Keratinocyte (primary cell): ENCODE results near the gene IFITM5. TPM values are rescaled to one million over a fixed set of nuclear protein-coding genes. Genes with fewer than 3 reads are reported as not detected.

ENCODE experiments used
- DNase-seq: peaks from one replicate; pipeline ENCODE4 v3.0.0-alpha.2; 2011; ENCODE audit warnings: low read depth, missing footprints, low spot score
- FAIRE-seq: peaks from 2 replicates; lab custom pipeline; 2011; peaks lifted over from hg19 to GRCh38; lab: Jason Lieb, UNC
- H2AFZ ChIP-seq: 2 replicates; pipeline ENCODE4 v1.6.0; 2012; ENCODE audit warnings: low read length, control low read depth, inconsistent platforms; ENCODE audit not compliant: control insufficient read depth
- H3K27ac ChIP-seq: 2 replicates; pipeline ENCODE4 v1.5.1; 2011; ENCODE audit warnings: low read length; ENCODE audit not compliant: control insufficient read depth, insufficient read depth
- H3K27me3 ChIP-seq: 3 replicates; pipeline ENCODE4 v1.6.0; 2011; ENCODE audit warnings: low read length; ENCODE audit not compliant: control insufficient read depth, insufficient read depth; ENCODE audit errors: extremely low read depth
- H3K36me3 ChIP-seq, 2 experiments: 2 replicates in 1 of 2; 3 replicates in 1 of 2; pipeline ENCODE4 v1.5.1; 2011; ENCODE audit warnings: low read length in 2 of 2, mild to moderate bottlenecking in 1 of 2; ENCODE audit not compliant: control insufficient read depth in 2 of 2, insufficient read depth in 2 of 2; ENCODE audit errors: extremely low read depth in 1 of 2
- H3K4me1 ChIP-seq: 3 replicates; pipeline ENCODE4 v1.5.1; 2011; ENCODE audit warnings: low read length; ENCODE audit not compliant: control insufficient read depth, insufficient read depth; ENCODE audit errors: extremely low read depth
- H3K4me2 ChIP-seq: 3 replicates; pipeline ENCODE4 v1.6.0; 2011; ENCODE audit warnings: low read depth, low read length; ENCODE audit not compliant: control insufficient read depth, insufficient read depth; ENCODE audit errors: extremely low read depth
- H3K4me3 ChIP-seq, 3 experiments: fragments of 200-600 bp in 1 of 3; sonication (generic) in 1 of 3; 2 replicates in 2 of 3; 3 replicates in 1 of 3; pipeline ENCODE4 v1.5.1; 2011 to 2016; ENCODE audit warnings: low read length in 3 of 3, mild to moderate bottlenecking in 3 of 3, control low read depth in 2 of 3, inconsistent platforms in 1 of 3, low read depth in 1 of 3, mixed read lengths in 1 of 3, mixed run types in 1 of 3, moderate library complexity in 1 of 3; ENCODE audit not compliant: control insufficient read depth in 2 of 3, insufficient read depth in 2 of 3; ENCODE audit errors: extremely low read depth in 1 of 3
- H3K79me2 ChIP-seq: 2 replicates; pipeline ENCODE4 v1.6.0; 2012; ENCODE audit warnings: low read length; ENCODE audit not compliant: control insufficient read depth, insufficient read depth
- H3K9ac ChIP-seq: 3 replicates; pipeline ENCODE4 v1.6.0; 2011; ENCODE audit warnings: low read length; ENCODE audit not compliant: control insufficient read depth, insufficient read depth; ENCODE audit errors: extremely low read depth
- H3K9me1 ChIP-seq: 3 replicates; pipeline ENCODE4 v1.6.0; 2011; ENCODE audit warnings: low read length; ENCODE audit not compliant: control insufficient read depth, insufficient read depth; ENCODE audit errors: extremely low read depth
- H3K9me3 ChIP-seq: 2 replicates; pipeline ENCODE4 v1.5.1; 2012; ENCODE audit warnings: low read depth, low read length; ENCODE audit not compliant: control insufficient read depth
- H4K20me1 ChIP-seq: 3 replicates; pipeline ENCODE4 v1.6.0; 2011; ENCODE audit warnings: low read length; ENCODE audit not compliant: control insufficient read depth, insufficient read depth; ENCODE audit errors: extremely low read depth
- EZH2 ChIP-seq: IDR thresholded peaks from one replicate; pipeline ENCODE4 v1.6.1; 2012; ENCODE audit warnings: inconsistent platforms, mild to moderate bottlenecking, low read length, moderate library complexity
- dilution Hi-C: fragments of 300-500 bp; cut with MboI; formaldehyde crosslinking; loops from one replicate; pipeline ENCODE4 v1.7.0; 2020; ENCODE audit warnings: low sequenced_read_pairs; ENCODE audit not compliant: extremely low pct_ligation_motif_present
- polyA plus RNA-seq, 5 experiments: library from polyadenylated mRNA; depleted of rRNA in 3 of 5; stranded (reverse) in 3 of 5; stranded (forward) in 1 of 5; unstranded in 1 of 5; fragments of >200 nt; gene quantifications; 1 replicate in 1 of 5; 2 replicates in 3 of 5; 3 replicates in 1 of 5; pipeline versions ENCODE4 v1.2.1 to v1.2.3, GENCODE V29; 2011 to 2012; ENCODE audit warnings: missing spikeins in 2 of 5, low read depth in 1 of 5, low replicate concordance in 1 of 5
- TF ChIP-seq, protein P1 (sequence below), 3 experiments: IDR thresholded peaks in 1 of 3; conservative IDR thresholded peaks in 1 of 3; optimal IDR thresholded peaks in 1 of 3; 2 replicates in 2 of 3; 3 replicates in 1 of 3; pipeline versions ENCODE3 to v1.5.1; 2011; ENCODE audit warnings: low read length in 3 of 3, mild to moderate bottlenecking in 3 of 3, moderate library complexity in 2 of 3, control low read depth in 1 of 3, inconsistent platforms in 1 of 3; ENCODE audit not compliant: insufficient read depth in 2 of 3; ENCODE audit errors: extremely low read depth in 1 of 3

The IFITM5 gene
- polyA plus RNA-seq, 1 donor (not counting 4 experiments of a cell fraction or from before 2014, with no cell fraction given) = not detected

DNA sequence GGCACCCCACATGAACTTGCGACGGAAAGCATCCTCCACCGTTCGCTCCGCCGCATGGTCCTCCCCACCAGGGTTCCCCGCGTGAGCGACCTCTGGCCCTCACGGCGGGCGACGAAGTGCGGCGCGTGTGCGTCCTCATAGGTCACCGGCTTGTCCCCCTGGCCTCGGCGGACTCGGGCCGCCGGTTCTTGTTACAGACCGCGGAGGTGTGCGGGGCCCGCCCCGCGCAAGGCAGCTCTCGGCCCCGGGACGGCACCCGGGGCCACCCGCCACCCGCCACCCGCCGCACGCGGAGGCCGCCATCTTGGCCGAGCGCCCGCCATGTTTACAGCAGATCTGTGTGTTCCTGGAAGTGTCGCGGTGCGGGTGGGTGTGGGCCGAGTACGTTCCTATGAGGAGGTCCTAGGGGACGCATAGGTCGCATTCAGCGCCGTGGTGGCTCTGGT lies 4.8 kb upstream of the IFITM5 start:
- H3K9me3 ChIP-seq = no peaks in the 10 kb centered on the region
- no peak for FAIRE-seq
- dilution Hi-C loops = no loop called here
- no peaks in the 10 kb centered on the region for H3K9me1 ChIP-seq
- no peak overlapping the region for H3K4me2 ChIP-seq
- H3K27me3 ChIP-seq = peaks cover 11% of the 10 kb centered on the region
- H4K20me1 ChIP-seq = no peaks in the 10 kb centered on the region
- H3K9ac ChIP-seq = no peak overlapping the region
- H3K36me3 ChIP-seq = no peaks in the 10 kb centered on the region
- TF ChIP-seq, protein P1, sequence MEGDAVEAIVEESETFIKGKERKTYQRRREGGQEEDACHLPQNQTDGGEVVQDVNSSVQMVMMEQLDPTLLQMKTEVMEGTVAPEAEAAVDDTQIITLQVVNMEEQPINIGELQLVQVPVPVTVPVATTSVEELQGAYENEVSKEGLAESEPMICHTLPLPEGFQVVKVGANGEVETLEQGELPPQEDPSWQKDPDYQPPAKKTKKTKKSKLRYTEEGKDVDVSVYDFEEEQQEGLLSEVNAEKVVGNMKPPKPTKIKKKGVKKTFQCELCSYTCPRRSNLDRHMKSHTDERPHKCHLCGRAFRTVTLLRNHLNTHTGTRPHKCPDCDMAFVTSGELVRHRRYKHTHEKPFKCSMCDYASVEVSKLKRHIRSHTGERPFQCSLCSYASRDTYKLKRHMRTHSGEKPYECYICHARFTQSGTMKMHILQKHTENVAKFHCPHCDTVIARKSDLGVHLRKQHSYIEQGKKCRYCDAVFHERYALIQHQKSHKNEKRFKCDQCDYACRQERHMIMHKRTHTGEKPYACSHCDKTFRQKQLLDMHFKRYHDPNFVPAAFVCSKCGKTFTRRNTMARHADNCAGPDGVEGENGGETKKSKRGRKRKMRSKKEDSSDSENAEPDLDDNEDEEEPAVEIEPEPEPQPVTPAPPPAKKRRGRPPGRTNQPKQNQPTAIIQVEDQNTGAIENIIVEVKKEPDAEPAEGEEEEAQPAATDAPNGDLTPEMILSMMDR (optimal IDR thresholded peaks at IDR 0.05 in 1 of 3, IDR thresholded peaks at IDR 0.05 in 1 of 3, conservative IDR thresholded peaks at IDR 0.05 in 1 of 3; ENCODE audit: extremely low read depth in 1 of 3, insufficient read depth in 2 of 3, low read length in 3 of 3) = no peak
- no peak for TF ChIP-seq EZH2
- peaks cover 3% of the 10 kb centered on the region for H3K4me1 ChIP-seq
- no peak overlapping the region for H2AFZ ChIP-seq
- DNase-seq = no peak
- H3K79me2 ChIP-seq = no peaks in the 10 kb centered on the region
- no peak overlapping the region for H3K27ac ChIP-seq
- no peak overlapping the region for H3K4me3 ChIP-seq

DNA sequence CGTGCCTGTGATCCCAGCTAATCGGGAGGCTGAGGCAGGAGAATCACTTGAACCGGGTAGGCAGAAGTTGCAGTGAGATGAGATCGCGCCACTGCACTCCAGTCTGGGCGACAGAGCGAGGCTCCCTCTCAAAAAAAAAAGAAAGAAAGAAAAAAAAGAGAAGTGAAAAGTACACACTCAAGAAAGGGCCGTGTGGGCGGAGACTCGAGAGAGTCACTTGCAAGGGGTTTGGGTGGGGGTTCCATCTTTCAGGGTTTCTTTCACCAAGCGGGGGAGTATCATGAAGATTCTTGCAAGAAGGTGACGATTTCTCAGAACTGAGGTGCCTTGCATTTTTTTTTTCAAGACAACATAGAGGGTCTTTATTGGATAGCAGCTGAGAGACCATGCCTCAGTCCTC lies 4.0 kb upstream of the IFITM5 start:
- Histone ChIP-seq H2AFZ (no peak overlapping the region), H3K9ac (no peak overlapping the region), H4K20me1 (no peaks in the 10 kb centered on the region), H3K9me3 (no peaks in the 10 kb centered on the region), H3K9me1 (no peaks in the 10 kb centered on the region), H3K27me3 (peaks cover 11% of the 10 kb centered on the region), H3K4me3 (no peak overlapping the region), H3K27ac (no peak overlapping the region), H3K79me2 (no peaks in the 10 kb centered on the region), H3K4me2 (no peak overlapping the region), H3K4me1 (no peaks in the 10 kb centered on the region), H3K36me3 (no peaks in the 10 kb centered on the region)
- dilution Hi-C loops = no loop called here
- no peak for FAIRE-seq
- no peak for DNase-seq
- TF ChIP-seq, protein P1 (optimal IDR thresholded peaks at IDR 0.05 in 1 of 3, IDR thresholded peaks at IDR 0.05 in 1 of 3, conservative IDR thresholded peaks at IDR 0.05 in 1 of 3; ENCODE audit: extremely low read depth in 1 of 3, insufficient read depth in 2 of 3, low read length in 3 of 3) = no peak
- no peak for TF ChIP-seq EZH2
